Kidney (tissue), 14 donors: ENCODE data around the gene MKRN3. TPM values are rescaled to one million over a fixed set of nuclear protein-coding genes. Genes with fewer than 3 reads are reported as not detected.

Source experiments
- DNase-seq, 5 donors: peaks; one replicate each; pipeline ENCODE4 v3.0.0-alpha.2; 2013 to 2020
- FAIRE-seq: peaks from 2 replicates; lab custom pipeline; 2012; peaks lifted over from hg19 to GRCh38; lab: Jason Lieb, UNC
- H3K27ac ChIP-seq, 2 donors: one replicate each; pipeline ENCODE4 v1.7.0; 2013; ENCODE audit warnings: low read depth in 2 of 2, low read length in 2 of 2, inconsistent platforms in 1 of 2
- H3K27me3 ChIP-seq: one replicate; pipeline ENCODE4 v1.7.1; 2013; ENCODE audit warnings: low read length, inconsistent platforms; ENCODE audit not compliant: control insufficient read depth, insufficient read depth
- H3K36me3 ChIP-seq, 3 donors: one replicate each; pipeline versions ENCODE4 v1.7.0 to v1.7.1; 2013; ENCODE audit warnings: low read length in 3 of 3, control low read depth in 1 of 3, inconsistent platforms in 1 of 3; ENCODE audit not compliant: insufficient read depth in 3 of 3, control insufficient read depth in 2 of 3
- H3K4me1 ChIP-seq, 3 donors: one replicate each; pipeline versions ENCODE4 v1.7.0 to v1.7.1; 2013; ENCODE audit warnings: low read length in 3 of 3, inconsistent platforms in 1 of 3, low read depth in 1 of 3; ENCODE audit not compliant: control insufficient read depth in 2 of 3, insufficient read depth in 2 of 3
- H3K4me3 ChIP-seq, 3 donors: one replicate each; pipeline versions ENCODE4 v1.7.0 to v1.8.1; 2013; ENCODE audit warnings: low read length in 3 of 3, control low read depth in 1 of 3, inconsistent platforms in 1 of 3
- H3K9ac ChIP-seq, 3 donors: one replicate each; pipeline versions ENCODE4 v1.7.0 to v1.7.1; 2013; ENCODE audit warnings: low read length in 3 of 3, control low read depth in 1 of 3, inconsistent platforms in 1 of 3
- H3K9me3 ChIP-seq, 3 donors: one replicate each; pipeline versions ENCODE4 v1.7.0 to v1.7.1; 2013; ENCODE audit warnings: low read length in 3 of 3, control low read depth in 1 of 3, inconsistent platforms in 1 of 3; ENCODE audit not compliant: control insufficient read depth in 2 of 3, insufficient read depth in 1 of 3
- intact Hi-C: fragments of 100-400 bp; cut with DNase I; formaldehyde crosslinking; loops from one replicate; pipeline ENCODE4 v1.11.1; 2022
- polyA plus RNA-seq: library from polyadenylated mRNA; stranded (reverse); fragments of 350-450 nt; fragmentation: Illumina TruSeq; extraction: RNeasy Lipid Tissue Mini Kit (QIAGEN cat#74804); gene quantifications from one replicate; pipeline ENCODE4 v1.2.3, GENCODE V29; 2014; ENCODE audit warnings: low read depth, low replicate concordance; ENCODE audit not compliant: insufficient read depth
- total RNA-seq: library from RNA; stranded (reverse); fragmentation: NEBNext Ultra II Directional; extraction: Animal tissue kit (Norgen Biotek cat#: 25700); gene quantifications from one replicate; pipeline ENCODE4 v1.2.1, GENCODE V29; 2021
- TF ChIP-seq, protein P1 (sequence below): IDR thresholded peaks from 3 replicates; pipeline ENCODE4 v1.5.1; 2012; ENCODE audit warnings: mild to moderate bottlenecking, moderate library complexity, borderline replicate concordance; ENCODE audit not compliant: insufficient read depth; ENCODE audit errors: extremely low read depth
- donor health status: control.
- donor health status: control.
- donor health status: control.
- donor health status: control.
- donor health status: control.
- donor health status: DM: yes; HTN: yes; CAD: no.
- donor health status: Normal renal cell carcinoma (clear cell type).

MKRN3 gene
- total and polyA plus RNA-seq, 2 donors from 2014 or later = not detected

DNA sequence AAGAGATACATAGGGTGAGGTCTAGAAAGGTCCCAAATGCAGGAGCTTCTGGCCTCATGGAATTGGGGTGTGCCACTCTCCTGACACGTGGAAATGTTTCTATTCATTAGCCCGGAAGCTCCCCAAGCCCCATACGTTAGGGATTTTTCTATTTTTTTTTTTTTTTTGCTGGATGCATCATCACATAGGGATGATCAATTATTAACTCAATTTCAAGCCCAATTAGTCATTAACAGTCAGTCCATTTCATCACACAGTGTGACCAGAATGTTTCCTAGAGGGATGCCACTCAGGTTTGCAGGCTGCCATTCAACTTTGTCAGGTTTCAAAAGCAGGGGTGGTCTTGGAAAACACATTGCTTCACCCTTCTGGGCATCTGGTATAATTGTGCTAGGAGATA is 40.7 kb upstream of the MKRN3 start:
- H3K36me3 ChIP-seq = no peaks in the 10 kb centered on the region
- FAIRE-seq (no peak), DNase-seq (peak in 1 of 5 donors; percentile 1)
- no peaks in the 10 kb centered on the region for H3K9me3 ChIP-seq
- no peak overlapping the region for H3K27ac ChIP-seq
- no peak overlapping the region for H3K9ac ChIP-seq
- no peak overlapping the region for H3K4me3 ChIP-seq
- no peaks in the 10 kb centered on the region for H3K27me3 ChIP-seq
- no peaks in the 10 kb centered on the region for H3K4me1 ChIP-seq
- intact Hi-C loops = no loop called here
- TF ChIP-seq, protein P1, sequence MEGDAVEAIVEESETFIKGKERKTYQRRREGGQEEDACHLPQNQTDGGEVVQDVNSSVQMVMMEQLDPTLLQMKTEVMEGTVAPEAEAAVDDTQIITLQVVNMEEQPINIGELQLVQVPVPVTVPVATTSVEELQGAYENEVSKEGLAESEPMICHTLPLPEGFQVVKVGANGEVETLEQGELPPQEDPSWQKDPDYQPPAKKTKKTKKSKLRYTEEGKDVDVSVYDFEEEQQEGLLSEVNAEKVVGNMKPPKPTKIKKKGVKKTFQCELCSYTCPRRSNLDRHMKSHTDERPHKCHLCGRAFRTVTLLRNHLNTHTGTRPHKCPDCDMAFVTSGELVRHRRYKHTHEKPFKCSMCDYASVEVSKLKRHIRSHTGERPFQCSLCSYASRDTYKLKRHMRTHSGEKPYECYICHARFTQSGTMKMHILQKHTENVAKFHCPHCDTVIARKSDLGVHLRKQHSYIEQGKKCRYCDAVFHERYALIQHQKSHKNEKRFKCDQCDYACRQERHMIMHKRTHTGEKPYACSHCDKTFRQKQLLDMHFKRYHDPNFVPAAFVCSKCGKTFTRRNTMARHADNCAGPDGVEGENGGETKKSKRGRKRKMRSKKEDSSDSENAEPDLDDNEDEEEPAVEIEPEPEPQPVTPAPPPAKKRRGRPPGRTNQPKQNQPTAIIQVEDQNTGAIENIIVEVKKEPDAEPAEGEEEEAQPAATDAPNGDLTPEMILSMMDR = no peak

DNA sequence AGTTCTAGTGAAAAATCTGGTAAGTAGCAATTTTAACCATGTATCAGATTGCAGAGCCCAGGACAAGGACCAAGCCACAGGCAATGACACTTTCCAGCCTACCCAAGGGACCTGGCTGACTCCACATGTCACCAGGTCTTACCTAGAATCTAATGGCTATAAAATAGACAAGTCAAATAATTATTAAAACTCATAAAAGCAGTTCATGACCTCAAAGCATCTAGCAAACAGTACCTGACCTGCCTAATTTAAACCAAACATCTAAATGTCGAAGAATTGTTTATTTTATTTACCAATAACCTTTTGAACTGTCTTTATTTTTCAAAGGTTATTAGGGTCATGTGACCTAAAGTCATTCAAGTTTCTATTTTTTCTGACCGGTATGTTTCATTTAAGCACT is 35.6 kb upstream of the MKRN3 start:
- no peak overlapping the region for H3K9ac ChIP-seq
- no peak for DNase-seq
- intact Hi-C loops = no loop called here
- FAIRE-seq = no peak
- no peak overlapping the region for H3K27ac ChIP-seq
- H3K36me3 ChIP-seq = no peaks in the 10 kb centered on the region
- no peaks in the 10 kb centered on the region for H3K4me1 ChIP-seq
- no peaks in the 10 kb centered on the region for H3K27me3 ChIP-seq
- no peak overlapping the region for H3K4me3 ChIP-seq
- TF ChIP-seq, protein P1 = no peak
- H3K9me3 ChIP-seq = no peaks in the 10 kb centered on the region

DNA sequence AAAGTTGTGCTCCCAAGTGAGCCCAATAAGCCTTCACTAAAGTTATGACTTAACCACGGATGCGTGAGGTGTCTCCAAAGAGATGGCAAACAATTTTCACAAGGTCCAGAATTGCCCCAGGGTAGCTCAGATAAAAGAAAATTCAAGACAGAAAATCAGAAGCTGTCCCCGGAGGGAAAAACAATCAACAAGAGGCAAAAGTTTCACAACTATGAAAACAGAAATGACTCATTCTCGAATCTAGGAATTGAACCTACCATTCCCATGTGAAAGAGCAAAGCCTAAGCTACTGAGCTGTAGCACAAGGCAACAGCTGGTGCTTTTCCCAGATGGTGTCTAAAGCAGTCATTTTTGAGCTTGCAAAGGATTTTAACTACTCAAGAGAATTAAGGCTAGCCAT is 33.5 kb upstream of the MKRN3 start:
- Histone ChIP-seq H3K27me3 (no peaks in the 10 kb centered on the region), H3K4me1 (no peaks in the 10 kb centered on the region), H3K9ac (no peak overlapping the region), H3K36me3 (no peaks in the 10 kb centered on the region), H3K4me3 (no peak overlapping the region), H3K27ac (no peak overlapping the region), H3K9me3 (no peaks in the 10 kb centered on the region)
- FAIRE-seq = no peak
- intact Hi-C loops = no loop called here
- TF ChIP-seq, protein P1 = no peak
- DNase-seq = peak in 1 of 5 donors; percentile 24

DNA sequence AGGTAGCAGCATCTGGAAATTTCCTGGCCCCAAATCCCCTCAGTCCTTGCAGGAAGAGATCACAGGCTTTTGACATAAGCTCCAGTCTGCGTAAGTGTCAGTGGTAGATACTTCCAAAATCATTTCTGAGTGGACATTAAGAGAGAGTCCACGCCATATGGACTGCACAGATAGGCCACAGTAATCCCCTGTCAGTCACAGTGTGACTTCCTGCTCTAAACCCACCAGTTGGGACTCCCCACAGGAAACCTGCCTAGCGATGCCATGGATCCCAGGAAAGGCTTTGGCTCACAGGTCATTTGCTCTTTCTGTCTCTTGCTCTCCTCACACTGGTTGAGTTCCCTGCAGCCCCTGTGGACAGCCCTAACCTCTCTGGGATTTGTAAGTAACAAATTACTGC is 28.8 kb upstream of the MKRN3 start:
- Histone ChIP-seq H3K9me3 (no peaks in the 10 kb centered on the region), H3K36me3 (no peaks in the 10 kb centered on the region), H3K27me3 (no peaks in the 10 kb centered on the region), H3K27ac (no peak overlapping the region), H3K9ac (no peak overlapping the region), H3K4me3 (no peak overlapping the region), H3K4me1 (no peaks in the 10 kb centered on the region)
- TF ChIP-seq, protein P1 = no peak
- DNase-seq (no peak), FAIRE-seq (no peak)
- intact Hi-C loops = no loop called here
